ENCODE measurements around the gene ABCC5.
A peak's percentile ranks its signal among the peaks of the same experiment; 100 is the strongest.

ABCC5 gene

GRCh38 chr3:184040010-184040409, 22.3 kb upstream of the ABCC5 start:
- H3K36me3 ChIP-seq (ENCODE audit: control insufficient read depth in 2 of 2, insufficient read depth in 1 of 2, low read length in 2 of 2): no peaks in the 10 kb centered on the region
- no peaks in the 10 kb centered on the region for H3K9me3 ChIP-seq (ENCODE audit: control insufficient read depth, insufficient read depth, low read depth, low read length)
- TF ChIP-seq ZNF132 (tag by site-specific recombination; IDR thresholded peaks at IDR 0.05; ENCODE audit: borderline replicate concordance) (no peak), INSM2 (tag by site-specific recombination; IDR thresholded peaks at IDR 0.05) (no peak), KLF16 (tag by site-specific recombination; IDR thresholded peaks at IDR 0.05) (no peak), KLF1 (tag by site-specific recombination; IDR thresholded peaks at IDR 0.05) (no peak), CTCF (tag by site-specific recombination; IDR thresholded peaks at IDR 0.05) (peak; percentile 45), ZNF433 (tag by site-specific recombination; IDR thresholded peaks at IDR 0.05; ENCODE audit: low read depth) (no peak), PRDM4 (tag by site-specific recombination; IDR thresholded peaks at IDR 0.05) (no peak)
- H3K27ac ChIP-seq (ENCODE audit: extremely low read depth, low read depth, low read length): no peak overlapping the region
- 0 out of 2 replicates have a peak, but pooled peaks cover 3% of the 10 kb centered on the region for H3K4me1 ChIP-seq (ENCODE audit: control insufficient read depth, insufficient read depth, low read length)
- POLR2A ChIA-PET: no interaction called here
- CTCF ChIA-PET: interaction anchor here (0.6 to 1.2 kb wide), 5 partner anchors 9 to 136 kb away, joined by 3 read pairs; partner anchors contain the start of genes ABCC5 and EIF2B5
- H3K4me3 ChIP-seq (ENCODE audit: low read depth, low read length): no peak overlapping the region

GRCh38 chr3:184039414-184039813, 21.7 kb upstream of the ABCC5 start:
- Histone ChIP-seq H3K4me3 (ENCODE audit: low read depth, low read length) (no peak overlapping the region), H3K27ac (ENCODE audit: extremely low read depth, low read depth, low read length) (no peak overlapping the region), H3K36me3 (ENCODE audit: control insufficient read depth in 2 of 2, insufficient read depth in 1 of 2, low read length in 2 of 2) (no peaks in the 10 kb centered on the region), H3K4me1 (ENCODE audit: control insufficient read depth, insufficient read depth, low read length) (0 out of 2 replicates have a peak, but pooled peaks cover 3% of the 10 kb centered on the region), H3K9me3 (ENCODE audit: control insufficient read depth, insufficient read depth, low read depth, low read length) (no peaks in the 10 kb centered on the region)
- ChIA-PET CTCF (interaction anchor here (0.6 to 1.2 kb wide), 5 partner anchors 21 to 355 kb away, joined by 3 read pairs; partner anchors contain the start of genes ABCC5 and EIF2B5), POLR2A (no interaction called here)
- TF ChIP-seq ZNF658 (tag by site-specific recombination; IDR thresholded peaks at IDR 0.05) (no peak), ZNF214 (tag by site-specific recombination; IDR thresholded peaks at IDR 0.05; ENCODE audit: borderline replicate concordance) (no peak), BCL6B (tag by site-specific recombination; IDR thresholded peaks at IDR 0.05) (no peak), ZNF530 (tag by site-specific recombination; IDR thresholded peaks at IDR 0.05; ENCODE audit: low read depth) (no peak), ZNF664 (tag by site-specific recombination; IDR thresholded peaks at IDR 0.05) (no peak), ZNF660 (tag by site-specific recombination; IDR thresholded peaks at IDR 0.05) (no peak), ZNF670 (tag by site-specific recombination; IDR thresholded peaks at IDR 0.05; ENCODE audit: low read depth) (no peak), ZNF704 (tag by site-specific recombination; IDR thresholded peaks at IDR 0.05) (no peak), ZNF639 (tag by site-specific recombination; IDR thresholded peaks at IDR 0.05) (no peak), ZXDB (tag by site-specific recombination; IDR thresholded peaks at IDR 0.05) (no peak), ZNF843 (tag by site-specific recombination; IDR thresholded peaks at IDR 0.05) (no peak), ZNF792 (tag by site-specific recombination; IDR thresholded peaks at IDR 0.05) (no peak), ZEB2 (tag by site-specific recombination; IDR thresholded peaks at IDR 0.05) (0 out of 2 replicates have a peak, but pooled peaks have one; percentile 39), ZNF398 (tag by site-specific recombination; IDR thresholded peaks at IDR 0.05) (no peak), ZNF155 (tag by site-specific recombination; IDR thresholded peaks at IDR 0.05) (no peak), ZNF341 (tag by site-specific recombination; IDR thresholded peaks at IDR 0.05; ENCODE audit: low read depth) (no peak)
